GM23248 (cell line): ENCODE results near the gene GTF2IRD1.

Source experiments
- EZH2 ChIP-seq: fragments of 200-600 bp; sonication (generic); IDR thresholded peaks from 2 replicates; pipeline ENCODE4 v1.6.1; 2018; ENCODE audit warnings: antibody characterized with exemption, mild to moderate bottlenecking; ENCODE audit not compliant: insufficient read depth, poor library complexity, severe bottlenecking
- EZH2phosphoT487 ChIP-seq: fragments of 200-600 bp; sonication (generic); IDR thresholded peaks from 2 replicates; pipeline ENCODE4 v1.6.1; 2018; ENCODE audit warnings: antibody characterized with exemption, moderate library complexity, mild to moderate bottlenecking, low read depth; ENCODE audit not compliant: insufficient read depth

- TF ChIP-seq EZH2 = no peak
- TF ChIP-seq EZH2phosphoT487 = no peak
Measured at GRCh38 chr7:74489997-74490945, 36.6 kb downstream of the GTF2IRD1 start.
